ENCODE results near the gene EIF4G1.
"Not testable (repeated sequence)": the region's sequence is repeated elsewhere in the genome, so short reads cannot be mapped to it uniquely, and the experiment has no call there.

EIF4G1 gene

GRCh38 chr3:184314363-184314699 is at the start of gene EIF4G1:
EIF4G1 (plus strand) TSS chr3:184314606; CDS start chr3:184315797, 1,191 bp downstream.
- peak; percentile 95 for DNase-seq

- DNase-seq = not testable (repeated sequence)
Observed at GRCh38 chr3:184267249-184267648, 47.2 kb upstream of the EIF4G1 start.

- DNase-seq = no peak
Observed at GRCh38 chr3:184272269-184272668, 42.1 kb upstream of the EIF4G1 start.

GRCh38 chr3:184275381-184275701 is 39.1 kb upstream of the EIF4G1 start:
- DNase-seq = no peak

- DNase-seq = no peak
Observed at GRCh38 chr3:184275961-184276910, 38.2 kb upstream of the EIF4G1 start, which contains the start of gene ECE2. ECE2 (plus strand) TSS chr3:184276022; CDS start chr3:184276154, 132 bp downstream.

- no peak for DNase-seq
Observed at GRCh38 chr3:184277366-184277765, 37.0 kb upstream of the EIF4G1 start.

- no peak for DNase-seq
Observed at GRCh38 chr3:184282941-184283340, 31.5 kb upstream of the EIF4G1 start.

GRCh38 chr3:184283681-184284080 is 30.7 kb upstream of the EIF4G1 start:
- DNase-seq = no peak

GRCh38 chr3:184284696-184285095 is 29.7 kb upstream of the EIF4G1 start:
- DNase-seq = peak; percentile 70

- DNase-seq = peak; percentile 73
Observed at GRCh38 chr3:184289426-184289938, 24.9 kb upstream of the EIF4G1 start.

- no peak for DNase-seq
Observed at GRCh38 chr3:184290331-184290730, 24.1 kb upstream of the EIF4G1 start.

GRCh38 chr3:184291044-184291737 is 23.2 kb upstream of the EIF4G1 start:
- no peak for DNase-seq

- no peak for DNase-seq
Observed at GRCh38 chr3:184291738-184292445, 22.5 kb upstream of the EIF4G1 start.

GRCh38 chr3:184295771-184296170 is 18.6 kb upstream of the EIF4G1 start:
- no peak for DNase-seq

- no peak for DNase-seq
Observed at GRCh38 chr3:184296616-184297015, 17.8 kb upstream of the EIF4G1 start.

GRCh38 chr3:184298759-184299487 is 15.5 kb upstream of the EIF4G1 start, which contains the start of gene PSMD2:
PSMD2 (plus strand) TSS chr3:184299241; CDS start chr3:184299267, 26 bp downstream.
- DNase-seq = peak; percentile 99

- DNase-seq = no peak
Observed at GRCh38 chr3:184299488-184300377, 14.7 kb upstream of the EIF4G1 start.

- no peak for DNase-seq
Observed at GRCh38 chr3:184300378-184300720, 14.1 kb upstream of the EIF4G1 start.

- no peak for DNase-seq
Observed at GRCh38 chr3:184305577-184305976, 8.8 kb upstream of the EIF4G1 start.

GRCh38 chr3:184306341-184306972 is 7.9 kb upstream of the EIF4G1 start:
- no peak for DNase-seq

- DNase-seq = no peak
Observed at GRCh38 chr3:184307915-184308314, 6.5 kb upstream of the EIF4G1 start.
